ENCODE data around the gene DIPK1B.

DNA sequence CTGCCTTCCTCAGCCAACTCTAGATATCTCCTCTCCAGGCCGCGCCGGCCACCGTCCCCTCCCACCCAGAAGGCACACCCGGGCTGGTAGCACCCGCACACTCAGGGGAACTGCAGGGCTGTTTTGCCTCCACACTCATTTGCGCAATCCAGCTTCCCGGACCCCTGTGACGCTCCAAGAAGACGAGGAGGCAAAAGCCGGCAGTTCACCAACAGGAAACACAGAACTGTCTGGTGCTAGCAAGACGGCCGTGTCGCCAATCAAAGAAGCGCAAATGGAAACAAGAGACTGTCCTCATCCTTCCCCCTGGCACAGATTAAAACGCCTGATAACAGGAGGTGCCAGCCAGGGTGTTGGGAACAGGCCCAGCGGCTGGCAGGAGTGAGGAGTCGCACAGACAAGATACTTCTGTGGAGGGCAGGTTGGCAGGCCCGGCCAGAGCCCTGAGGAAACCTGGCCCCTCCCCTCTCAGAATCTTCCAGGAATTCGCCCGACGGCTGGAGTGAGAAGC is 32.9 kb upstream of the DIPK1B start:
- TF ChIP-seq POLR2A (IDR thresholded peaks at IDR 0.05) (no peak), POLR2AphosphoS5 (IDR thresholded peaks at IDR 0.05) (no peak)
